22Rv1 (cell line): ENCODE data around the gene STAT4.

Source experiments
- H3K27ac ChIP-seq: fragments of 450-650 bp; 2 replicates; pipeline ENCODE4 v1.5.1; 2017
- CTCF ChIP-seq: fragments of 450-650 bp; IDR thresholded peaks from 2 replicates; pipeline ENCODE4 v1.5.1; 2017; ENCODE audit warnings: mild to moderate bottlenecking
- ZFX ChIP-seq: fragments of 450-650 bp; IDR thresholded peaks from 2 replicates; pipeline ENCODE4 v1.6.1; 2017; ENCODE audit warnings: antibody characterized with exemption, borderline replicate concordance

STAT4 gene

GRCh38 chr2:191041418-191042161 is 109.2 kb downstream of the STAT4 start:
- TF ChIP-seq CTCF (no peak), ZFX (no peak)
- H3K27ac ChIP-seq: no peak overlapping the region

GRCh38 chr2:191039616-191040015 is 111.2 kb downstream of the STAT4 start:
- no peak for TF ChIP-seq ZFX
- TF ChIP-seq CTCF: no peak
- no peak overlapping the region for H3K27ac ChIP-seq

- H3K27ac ChIP-seq: no peak overlapping the region
- TF ChIP-seq ZFX: no peak
- TF ChIP-seq CTCF: no peak
Measured at GRCh38 chr2:191038741-191039140, 112.1 kb downstream of the STAT4 start.

- TF ChIP-seq CTCF (no peak), ZFX (no peak)
- H3K27ac ChIP-seq: no peak overlapping the region
Measured at GRCh38 chr2:191038241-191038725, 112.5 kb downstream of the STAT4 start.

GRCh38 chr2:191037351-191037750 is 113.4 kb downstream of the STAT4 start:
- H3K27ac ChIP-seq: no peak overlapping the region
- TF ChIP-seq ZFX (no peak), CTCF (no peak)

GRCh38 chr2:191036363-191036762 is 114.4 kb downstream of the STAT4 start:
- TF ChIP-seq ZFX (no peak), CTCF (no peak)
- H3K27ac ChIP-seq: no peak overlapping the region

GRCh38 chr2:191032588-191033429 is 118.0 kb downstream of the STAT4 start:
- TF ChIP-seq ZFX: no peak
- no peak for TF ChIP-seq CTCF
- H3K27ac ChIP-seq: no peak overlapping the region
